Measurements from ENCODE around the gene SV2C. TPM values are rescaled to one million over a fixed set of nuclear protein-coding genes. Genes with fewer than 3 reads are reported as not detected.

Gene SV2C
- polyA plus RNA-seq, 2 donors: 0.22 to 0.43 TPM

DNA sequence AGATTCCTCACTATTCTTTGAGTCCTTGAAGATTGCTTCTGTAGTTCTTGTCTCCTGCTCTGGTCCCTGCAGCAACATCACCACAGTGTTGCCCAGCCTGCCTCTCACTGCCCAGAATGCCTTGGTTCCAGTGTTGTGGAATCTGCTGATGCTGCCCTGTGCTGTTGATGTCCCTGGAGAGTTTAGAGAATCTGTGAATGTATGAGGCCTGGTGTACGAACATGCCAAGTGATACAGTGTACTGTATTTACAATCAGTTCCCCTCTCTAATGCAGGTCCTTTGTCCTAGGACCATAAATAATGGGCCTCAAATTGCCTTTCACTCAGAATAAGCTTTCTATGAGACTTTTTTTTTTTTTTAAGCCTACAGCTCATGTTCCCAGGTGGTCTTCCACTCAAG, 8.2 kb downstream of the SV2C start:
- Histone ChIP-seq H3K4me1 (ENCODE audit: control insufficient read depth in 2 of 2, insufficient read depth in 2 of 2, low read length in 1 of 2) (no peaks in the 10 kb centered on the region), H3K36me3 (ENCODE audit: control insufficient read depth in 2 of 2, insufficient read depth in 2 of 2, low read length in 1 of 2) (no peaks in the 10 kb centered on the region), H3K27ac (ENCODE audit: low read depth in 2 of 2, low read length in 1 of 2) (no peak overlapping the region), H3K4me3 (ENCODE audit: low read depth in 1 of 2, low read length in 2 of 2) (no peak overlapping the region), H3K9me3 (ENCODE audit: control insufficient read depth in 2 of 2, insufficient read depth in 1 of 2, low read depth in 1 of 2, low read length in 1 of 2) (no peaks in the 10 kb centered on the region), H3K27me3 (ENCODE audit: control insufficient read depth in 1 of 2, insufficient read depth in 2 of 2, low read length in 2 of 2) (peaks cover 0 to 4% of the 10 kb centered on the region in 2 donors)
- 53 to 62% methylated on average over 1 of the region's 1 CpG for WGBS, 2 donors

DNA sequence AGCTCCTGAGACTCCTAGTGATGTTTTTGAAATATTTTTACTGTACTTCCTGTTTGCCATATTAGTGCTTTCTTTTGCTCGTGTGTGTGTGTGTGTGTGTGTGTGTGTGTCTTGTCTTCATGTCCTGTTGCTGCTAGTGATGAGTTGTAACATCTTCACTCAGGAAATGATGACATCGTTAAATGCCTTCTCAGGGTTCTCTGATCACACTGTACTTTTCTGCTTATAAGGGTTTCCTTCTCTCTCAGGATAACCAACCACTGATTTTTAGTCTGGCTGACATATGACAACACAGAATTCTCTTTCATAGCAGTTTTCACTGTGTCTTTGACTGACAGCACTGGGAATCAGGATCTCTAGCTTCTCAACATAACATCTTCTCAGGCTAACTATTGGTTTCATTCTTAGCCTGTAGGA, 16.1 kb downstream of the SV2C start:
- Histone ChIP-seq H3K4me3 (ENCODE audit: low read depth in 1 of 2, low read length in 2 of 2) (no peak overlapping the region), H3K4me1 (ENCODE audit: control insufficient read depth in 2 of 2, insufficient read depth in 2 of 2, low read length in 1 of 2) (no peaks in the 10 kb centered on the region), H3K9me3 (ENCODE audit: control insufficient read depth in 2 of 2, insufficient read depth in 1 of 2, low read depth in 1 of 2, low read length in 1 of 2) (no peaks in the 10 kb centered on the region), H3K27me3 (ENCODE audit: control insufficient read depth in 1 of 2, insufficient read depth in 2 of 2, low read length in 2 of 2) (no peaks in the 10 kb centered on the region), H3K27ac (ENCODE audit: low read depth in 2 of 2, low read length in 1 of 2) (no peak overlapping the region), H3K36me3 (ENCODE audit: control insufficient read depth in 2 of 2, insufficient read depth in 2 of 2, low read length in 1 of 2) (no peaks in the 10 kb centered on the region)
- WGBS, 2 donors: 44 to 46% methylated on average over 2 of the region's 2 CpGs

DNA sequence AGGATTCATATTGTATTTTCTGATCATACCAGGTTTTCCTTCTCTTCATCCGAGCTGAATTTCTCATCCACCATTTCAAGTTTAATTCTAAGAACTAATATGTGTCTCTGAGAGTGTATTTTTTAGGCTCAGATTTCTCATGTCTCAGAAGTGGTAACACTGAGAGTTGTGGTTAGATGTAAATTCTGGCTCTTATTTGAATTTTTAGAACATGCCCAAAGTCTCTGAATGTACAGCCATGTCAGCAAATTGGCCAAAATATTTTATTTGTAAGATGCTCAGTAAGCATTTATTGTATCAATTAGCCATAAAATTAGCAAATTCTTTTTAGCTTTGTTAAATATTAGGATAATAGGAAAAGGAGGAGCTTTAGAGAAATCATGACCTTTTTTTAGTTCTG, 16.6 kb downstream of the SV2C start:
- Histone ChIP-seq H3K4me3 (ENCODE audit: low read depth in 1 of 2, low read length in 2 of 2) (no peak overlapping the region), H3K27me3 (ENCODE audit: control insufficient read depth in 1 of 2, insufficient read depth in 2 of 2, low read length in 2 of 2) (no peaks in the 10 kb centered on the region), H3K27ac (ENCODE audit: low read depth in 2 of 2, low read length in 1 of 2) (no peak overlapping the region), H3K36me3 (ENCODE audit: control insufficient read depth in 2 of 2, insufficient read depth in 2 of 2, low read length in 1 of 2) (no peaks in the 10 kb centered on the region), H3K4me1 (ENCODE audit: control insufficient read depth in 2 of 2, insufficient read depth in 2 of 2, low read length in 1 of 2) (no peaks in the 10 kb centered on the region), H3K9me3 (ENCODE audit: control insufficient read depth in 2 of 2, insufficient read depth in 1 of 2, low read depth in 1 of 2, low read length in 1 of 2) (no peaks in the 10 kb centered on the region)
- WGBS, 2 donors: 71 to 76% methylated on average over 1 of the region's 1 CpG

DNA sequence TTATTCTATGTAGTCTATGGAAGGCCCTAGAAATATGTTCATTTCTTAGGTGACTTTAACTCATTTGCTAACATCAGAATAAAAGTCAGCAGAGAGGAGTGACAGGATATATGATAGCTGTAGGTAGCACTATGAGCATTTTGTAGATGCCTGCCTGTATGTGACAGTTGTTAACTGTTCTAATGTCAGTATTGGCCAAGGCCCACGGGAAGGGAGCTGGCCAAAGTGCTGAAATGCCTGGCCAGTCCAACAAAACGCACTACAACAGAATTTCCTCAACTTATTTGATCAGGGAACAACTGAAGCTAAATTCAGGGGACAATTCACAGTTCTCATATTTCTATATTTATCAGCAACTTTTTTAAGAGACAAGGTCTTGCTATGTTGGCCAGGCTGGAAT, 20.8 kb downstream of the SV2C start:
- H3K27me3 ChIP-seq (ENCODE audit: control insufficient read depth in 1 of 2, insufficient read depth in 2 of 2, low read length in 2 of 2): no peaks in the 10 kb centered on the region
- no peaks in the 10 kb centered on the region for H3K36me3 ChIP-seq (ENCODE audit: control insufficient read depth in 2 of 2, insufficient read depth in 2 of 2, low read length in 1 of 2)
- 0 to 1% methylated on average over 2 of the region's 2 CpGs for WGBS, 2 donors
- no peak overlapping the region for H3K27ac ChIP-seq (ENCODE audit: low read depth in 2 of 2, low read length in 1 of 2)
- no peaks in the 10 kb centered on the region for H3K9me3 ChIP-seq (ENCODE audit: control insufficient read depth in 2 of 2, insufficient read depth in 1 of 2, low read depth in 1 of 2, low read length in 1 of 2)
- no peak overlapping the region for H3K4me3 ChIP-seq (ENCODE audit: low read depth in 1 of 2, low read length in 2 of 2)
- no peaks in the 10 kb centered on the region for H3K4me1 ChIP-seq (ENCODE audit: control insufficient read depth in 2 of 2, insufficient read depth in 2 of 2, low read length in 1 of 2)

DNA sequence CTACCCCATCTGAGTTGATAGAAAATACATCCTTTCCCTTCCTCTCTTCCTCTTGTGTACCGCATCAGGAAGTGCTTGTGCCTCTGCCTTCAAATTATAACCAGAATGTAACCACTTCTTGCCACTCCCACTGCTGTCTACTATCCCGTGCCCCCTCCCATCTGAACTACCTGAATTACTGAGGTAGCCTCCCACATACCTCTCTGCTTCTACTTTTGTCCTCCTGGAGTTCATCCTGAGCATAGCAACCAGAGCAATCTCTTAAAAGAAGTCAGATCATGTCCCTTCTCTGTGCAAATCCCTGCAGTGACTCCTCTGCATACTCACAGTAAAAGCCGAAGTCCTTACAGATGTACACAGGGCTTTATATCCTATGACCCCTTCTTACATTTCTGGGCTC, 23.0 kb downstream of the SV2C start:
- H3K36me3 ChIP-seq (ENCODE audit: control insufficient read depth in 2 of 2, insufficient read depth in 2 of 2, low read length in 1 of 2): no peaks in the 10 kb centered on the region
- no peaks in the 10 kb centered on the region for H3K4me1 ChIP-seq (ENCODE audit: control insufficient read depth in 2 of 2, insufficient read depth in 2 of 2, low read length in 1 of 2)
- no peak overlapping the region for H3K27ac ChIP-seq (ENCODE audit: low read depth in 2 of 2, low read length in 1 of 2)
- 67% methylated on average over 3 of the region's 3 CpGs for WGBS, 2 donors
- H3K4me3 ChIP-seq (ENCODE audit: low read depth in 1 of 2, low read length in 2 of 2): no peak overlapping the region
- H3K9me3 ChIP-seq (ENCODE audit: control insufficient read depth in 2 of 2, insufficient read depth in 1 of 2, low read depth in 1 of 2, low read length in 1 of 2): no peaks in the 10 kb centered on the region
- H3K27me3 ChIP-seq (ENCODE audit: control insufficient read depth in 1 of 2, insufficient read depth in 2 of 2, low read length in 2 of 2): no peaks in the 10 kb centered on the region

DNA sequence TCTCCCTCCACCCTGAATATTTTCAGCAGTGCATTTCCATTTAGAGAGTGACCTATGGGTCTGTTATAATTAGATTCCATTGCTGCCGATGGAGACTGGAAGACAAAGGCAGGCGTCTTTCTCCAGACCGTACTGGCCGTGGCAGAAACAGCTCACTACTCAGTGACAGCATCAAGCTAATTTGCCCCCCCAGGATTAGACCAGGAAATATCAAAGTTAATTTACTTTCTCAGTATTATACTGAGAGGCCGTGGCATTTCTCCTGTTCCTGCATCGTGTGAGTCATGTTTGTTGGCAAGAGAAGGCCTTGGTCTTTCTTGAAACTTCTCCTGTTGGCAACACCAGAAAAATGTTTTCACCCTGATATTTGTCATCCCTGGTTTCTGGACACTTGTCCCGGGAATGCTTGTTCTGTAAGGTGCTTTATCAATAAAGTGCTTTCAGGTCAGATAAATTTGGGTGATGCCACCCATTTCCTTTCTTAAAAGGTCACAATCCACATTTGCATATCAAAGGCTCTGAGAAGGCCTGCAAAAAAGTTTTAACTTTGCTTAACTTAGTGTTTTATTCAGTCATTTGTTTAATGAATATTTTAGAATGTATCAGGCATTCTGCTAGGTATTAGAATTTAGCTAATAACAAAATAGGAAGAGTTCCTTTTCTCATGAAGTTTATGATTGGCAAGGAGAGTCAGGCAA, 28.4 kb downstream of the SV2C start:
- 57 to 69% methylated on average over 7 of the region's 7 CpGs for WGBS, 2 donors
- Histone ChIP-seq H3K27ac (ENCODE audit: low read depth in 2 of 2, low read length in 1 of 2) (no peak overlapping the region), H3K27me3 (ENCODE audit: control insufficient read depth in 1 of 2, insufficient read depth in 2 of 2, low read length in 2 of 2) (no peaks in the 10 kb centered on the region), H3K36me3 (ENCODE audit: control insufficient read depth in 2 of 2, insufficient read depth in 2 of 2, low read length in 1 of 2) (no peaks in the 10 kb centered on the region), H3K9me3 (ENCODE audit: control insufficient read depth in 2 of 2, insufficient read depth in 1 of 2, low read depth in 1 of 2, low read length in 1 of 2) (no peaks in the 10 kb centered on the region), H3K4me1 (ENCODE audit: control insufficient read depth in 2 of 2, insufficient read depth in 2 of 2, low read length in 1 of 2) (no peaks in the 10 kb centered on the region), H3K4me3 (ENCODE audit: low read depth in 1 of 2, low read length in 2 of 2) (no peak overlapping the region)

DNA sequence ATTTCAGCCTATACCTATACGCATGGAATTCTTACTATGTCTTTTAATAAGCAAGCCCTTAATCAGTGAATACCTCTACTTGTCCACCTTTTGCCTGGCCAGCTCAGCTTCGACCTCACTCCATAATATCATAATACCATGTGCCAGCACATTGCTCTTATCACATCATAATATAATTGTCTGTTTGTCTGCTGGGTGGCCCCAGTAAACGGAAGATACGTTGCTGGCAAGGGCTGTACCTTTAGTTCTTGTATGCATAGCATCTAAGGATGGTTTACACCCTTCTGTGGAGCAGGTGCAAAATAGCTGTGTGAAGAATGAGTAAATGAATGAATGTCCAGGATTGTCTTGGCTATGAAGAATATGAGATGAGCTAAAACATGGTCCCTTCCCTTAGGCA, 29.9 kb downstream of the SV2C start:
- WGBS, 2 donors: 75 to 77% methylated on average over 4 of the region's 4 CpGs
- no peaks in the 10 kb centered on the region for H3K9me3 ChIP-seq (ENCODE audit: control insufficient read depth in 2 of 2, insufficient read depth in 1 of 2, low read depth in 1 of 2, low read length in 1 of 2)
- no peaks in the 10 kb centered on the region for H3K27me3 ChIP-seq (ENCODE audit: control insufficient read depth in 1 of 2, insufficient read depth in 2 of 2, low read length in 2 of 2)
- no peak overlapping the region for H3K27ac ChIP-seq (ENCODE audit: low read depth in 2 of 2, low read length in 1 of 2)
- no peaks in the 10 kb centered on the region for H3K4me1 ChIP-seq (ENCODE audit: control insufficient read depth in 2 of 2, insufficient read depth in 2 of 2, low read length in 1 of 2)
- no peak overlapping the region for H3K4me3 ChIP-seq (ENCODE audit: low read depth in 1 of 2, low read length in 2 of 2)
- H3K36me3 ChIP-seq (ENCODE audit: control insufficient read depth in 2 of 2, insufficient read depth in 2 of 2, low read length in 1 of 2): no peaks in the 10 kb centered on the region

DNA sequence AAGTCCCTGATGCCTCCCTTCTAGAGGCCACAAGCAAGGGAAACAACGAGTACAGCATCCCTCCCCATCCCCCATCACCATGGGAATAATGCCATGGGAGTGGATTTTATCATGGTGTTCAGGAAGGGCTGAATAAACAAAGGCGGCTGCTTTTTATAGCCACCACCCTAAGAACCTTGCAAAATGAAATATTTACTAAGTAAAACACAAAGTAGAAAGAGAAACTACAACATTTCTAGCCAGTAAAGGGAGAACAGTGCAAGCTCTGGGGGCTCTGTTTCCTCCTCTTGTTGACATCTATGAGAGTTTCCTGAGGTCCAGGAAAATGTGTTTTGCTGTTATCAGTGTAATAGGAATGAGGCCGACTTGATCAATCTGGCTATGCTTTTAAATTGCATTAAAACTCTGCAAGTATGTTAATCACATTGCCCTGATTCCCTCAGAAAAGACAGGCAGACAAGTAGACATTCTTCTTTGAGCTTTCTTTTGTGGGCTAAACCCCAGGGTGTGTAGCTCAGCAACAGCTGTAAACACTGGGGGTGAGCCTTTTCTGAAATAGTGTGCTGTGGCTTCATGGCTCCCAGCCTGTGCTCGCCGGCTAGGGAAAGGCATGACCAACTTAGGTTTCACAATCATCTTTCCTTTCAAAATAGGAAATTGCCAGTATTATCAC, 31.1 kb downstream of the SV2C start:
- Histone ChIP-seq H3K4me1 (ENCODE audit: control insufficient read depth in 2 of 2, insufficient read depth in 2 of 2, low read length in 1 of 2) (no peaks in the 10 kb centered on the region), H3K4me3 (ENCODE audit: low read depth in 1 of 2, low read length in 2 of 2) (no peak overlapping the region), H3K27ac (ENCODE audit: low read depth in 2 of 2, low read length in 1 of 2) (no peak overlapping the region), H3K36me3 (ENCODE audit: control insufficient read depth in 2 of 2, insufficient read depth in 2 of 2, low read length in 1 of 2) (no peaks in the 10 kb centered on the region), H3K9me3 (ENCODE audit: control insufficient read depth in 2 of 2, insufficient read depth in 1 of 2, low read depth in 1 of 2, low read length in 1 of 2) (no peaks in the 10 kb centered on the region), H3K27me3 (ENCODE audit: control insufficient read depth in 1 of 2, insufficient read depth in 2 of 2, low read length in 2 of 2) (no peaks in the 10 kb centered on the region)
- WGBS, 2 donors: 26 to 27% methylated on average over 5 of the region's 5 CpGs

DNA sequence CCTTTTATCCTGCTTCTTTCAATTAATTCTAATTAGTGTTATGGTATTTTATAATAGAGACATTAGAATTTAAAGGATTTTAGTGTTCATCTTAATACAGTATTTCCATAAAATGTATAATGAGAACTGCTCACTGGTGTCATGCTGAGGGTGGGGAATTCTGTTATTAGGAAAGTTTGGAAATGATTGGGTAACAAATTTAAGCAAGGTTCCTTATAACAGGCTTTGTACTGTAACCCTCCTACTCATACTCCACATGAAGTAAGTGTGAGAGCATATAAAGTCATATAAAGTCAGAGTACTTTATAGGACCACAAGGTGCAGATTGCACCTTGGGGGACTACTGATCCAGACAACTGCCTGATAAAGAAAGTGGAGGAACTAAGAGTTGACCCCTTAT, 42.2 kb downstream of the SV2C start:
- no peak overlapping the region for H3K27ac ChIP-seq (ENCODE audit: low read depth in 2 of 2, low read length in 1 of 2)
- H3K27me3 ChIP-seq (ENCODE audit: control insufficient read depth in 1 of 2, insufficient read depth in 2 of 2, low read length in 2 of 2): no peaks in the 10 kb centered on the region
- no peaks in the 10 kb centered on the region for H3K36me3 ChIP-seq (ENCODE audit: control insufficient read depth in 2 of 2, insufficient read depth in 2 of 2, low read length in 1 of 2)
- no peaks in the 10 kb centered on the region for H3K9me3 ChIP-seq (ENCODE audit: control insufficient read depth in 2 of 2, insufficient read depth in 1 of 2, low read depth in 1 of 2, low read length in 1 of 2)
- no peak overlapping the region for H3K4me3 ChIP-seq (ENCODE audit: low read depth in 1 of 2, low read length in 2 of 2)
- H3K4me1 ChIP-seq (ENCODE audit: control insufficient read depth in 2 of 2, insufficient read depth in 2 of 2, low read length in 1 of 2): no peaks in the 10 kb centered on the region

DNA sequence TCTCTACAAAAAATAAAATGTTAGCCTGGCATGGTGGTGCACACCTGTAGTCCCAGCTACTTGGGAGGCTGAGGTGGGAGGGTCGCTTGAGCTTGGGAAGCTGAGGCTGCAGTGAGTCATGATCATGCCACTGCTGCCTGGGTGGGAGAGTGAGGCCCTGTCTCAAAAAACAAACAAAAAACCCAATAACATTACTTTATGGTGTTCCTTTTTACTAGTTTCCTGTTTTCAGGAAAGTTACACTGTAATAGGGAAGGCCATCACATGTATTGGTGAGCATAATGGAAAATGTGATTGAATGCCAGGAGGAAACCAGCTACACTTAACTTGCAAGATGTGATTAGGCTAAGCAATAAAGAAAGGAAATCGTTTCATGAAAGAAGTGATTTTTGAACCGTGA, 42.7 kb downstream of the SV2C start:
- 76 to 77% methylated on average over 3 of the region's 3 CpGs for WGBS, 2 donors
- H3K27ac ChIP-seq (ENCODE audit: low read depth in 2 of 2, low read length in 1 of 2): no peak overlapping the region
- no peaks in the 10 kb centered on the region for H3K4me1 ChIP-seq (ENCODE audit: control insufficient read depth in 2 of 2, insufficient read depth in 2 of 2, low read length in 1 of 2)
- no peaks in the 10 kb centered on the region for H3K36me3 ChIP-seq (ENCODE audit: control insufficient read depth in 2 of 2, insufficient read depth in 2 of 2, low read length in 1 of 2)
- H3K4me3 ChIP-seq (ENCODE audit: low read depth in 1 of 2, low read length in 2 of 2): no peak overlapping the region
- H3K9me3 ChIP-seq (ENCODE audit: control insufficient read depth in 2 of 2, insufficient read depth in 1 of 2, low read depth in 1 of 2, low read length in 1 of 2): no peaks in the 10 kb centered on the region
- no peaks in the 10 kb centered on the region for H3K27me3 ChIP-seq (ENCODE audit: control insufficient read depth in 1 of 2, insufficient read depth in 2 of 2, low read length in 2 of 2)
